GM19463 (cell line): ENCODE measurements around the gene CYP1A1.

Experiments
- ATAC-seq: cut with Tn5 transposase; IDR thresholded peaks from one replicate; pipeline ENCODE4 v1.9.1; 2021; ENCODE audit warnings: mild to moderate bottlenecking, moderate library complexity; ENCODE audit not compliant: unreplicated experiment

The CYP1A1 gene

DNA sequence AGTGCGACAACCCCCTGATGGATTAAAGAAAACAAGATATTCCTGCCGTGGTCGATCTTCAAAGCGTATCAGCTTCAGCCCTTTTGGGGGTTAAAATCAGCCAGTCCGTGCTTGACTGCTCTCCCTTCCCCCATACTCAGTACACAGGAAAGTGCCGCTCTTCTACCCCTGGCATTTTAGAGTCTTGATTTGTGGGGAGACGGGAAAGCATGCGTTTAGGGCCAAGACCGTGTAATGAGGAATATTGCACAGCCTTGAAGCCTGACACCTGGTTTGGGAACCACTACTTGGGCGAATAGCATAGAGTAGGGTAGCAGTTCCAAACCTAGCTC, 29.0 kb downstream of the CYP1A1 start:
- ATAC-seq: no peak

DNA sequence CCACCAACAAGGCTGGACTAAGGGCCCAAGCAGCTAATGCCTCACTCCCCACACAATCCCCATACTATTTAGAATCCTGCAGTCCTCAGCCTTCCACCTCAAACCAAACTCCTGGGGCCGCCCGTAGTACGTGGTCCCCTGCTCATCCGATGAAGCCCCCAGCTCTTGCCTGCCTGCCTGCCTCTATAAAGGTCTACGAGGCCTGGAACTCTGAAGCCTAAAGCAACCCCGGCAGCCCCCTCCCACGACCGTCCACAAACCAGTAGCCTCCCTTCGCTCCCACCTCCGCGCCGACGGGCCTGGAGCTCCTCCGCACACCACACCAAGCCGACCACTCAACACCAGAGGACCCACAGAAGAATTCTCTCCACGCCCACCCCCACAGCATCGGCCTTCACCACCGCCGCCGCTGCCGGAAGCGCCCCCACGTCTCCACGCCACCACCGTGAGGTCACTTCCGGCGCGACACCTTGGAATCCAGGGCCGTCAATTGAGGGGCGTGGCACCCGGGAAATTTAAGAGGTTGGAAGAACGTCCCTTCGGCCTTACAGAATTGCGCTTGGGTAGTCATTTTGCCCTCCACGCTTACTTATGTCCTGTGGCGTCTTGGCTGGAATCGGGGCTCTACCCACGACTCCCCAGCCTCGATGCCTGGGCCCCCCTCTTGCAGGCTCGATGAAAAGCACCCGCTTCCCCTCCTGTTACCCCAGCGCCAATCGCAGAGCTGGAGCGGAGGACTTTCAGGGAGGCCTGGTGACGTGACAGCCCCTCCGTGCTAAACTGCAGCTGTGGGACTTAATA, 29.5 kb downstream of the CYP1A1 start, which contains the start of gene EDC3:
TSS of gene EDC3 (minus strand) at position 428 of the 801 bp plus-strand sequence. CDS start 20,900 bp downstream, outside the sequence.
- ATAC-seq: peak; percentile 83

- ATAC-seq: no peak
Measured at GRCh38 chr15:74692327-74692726, 33.0 kb downstream of the CYP1A1 start.

DNA sequence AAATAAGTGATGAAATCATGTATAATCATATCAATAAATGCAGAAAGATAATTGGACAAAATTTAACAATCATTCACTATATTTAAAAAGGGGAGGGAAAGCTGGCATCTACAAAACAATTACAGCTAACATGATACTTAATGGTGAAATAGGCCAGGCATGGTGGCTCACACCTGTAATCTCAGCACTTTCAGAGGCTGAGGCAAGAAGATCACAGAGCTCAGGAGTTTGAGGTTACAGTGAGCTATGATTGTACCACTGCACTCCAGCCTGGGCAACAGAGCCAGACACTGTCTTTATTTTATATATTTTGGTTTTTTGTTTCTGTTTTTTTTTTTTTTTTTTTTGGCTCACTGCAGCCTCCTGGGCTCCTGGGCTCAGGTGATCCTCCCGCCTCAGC, 41.6 kb downstream of the CYP1A1 start:
- ATAC-seq: no peak

DNA sequence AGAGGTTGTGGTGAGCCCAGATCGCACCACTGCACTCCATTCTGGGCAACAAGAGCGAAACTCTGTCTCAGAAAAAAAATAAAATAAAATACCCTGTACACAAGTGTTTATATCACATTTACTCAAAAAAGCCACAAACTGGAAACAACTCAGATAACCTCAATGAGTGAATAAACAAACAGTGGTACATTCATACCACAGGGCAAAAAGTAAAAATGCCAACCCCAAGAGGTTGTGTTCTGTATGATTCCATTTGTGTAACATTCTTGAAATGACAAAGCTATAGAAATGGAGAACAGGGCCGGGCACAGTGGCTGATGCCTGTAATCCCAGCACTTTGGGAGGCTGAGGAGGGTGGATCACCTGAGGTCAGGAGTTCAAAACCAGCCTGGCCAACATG, 42.4 kb downstream of the CYP1A1 start:
- no peak for ATAC-seq

DNA sequence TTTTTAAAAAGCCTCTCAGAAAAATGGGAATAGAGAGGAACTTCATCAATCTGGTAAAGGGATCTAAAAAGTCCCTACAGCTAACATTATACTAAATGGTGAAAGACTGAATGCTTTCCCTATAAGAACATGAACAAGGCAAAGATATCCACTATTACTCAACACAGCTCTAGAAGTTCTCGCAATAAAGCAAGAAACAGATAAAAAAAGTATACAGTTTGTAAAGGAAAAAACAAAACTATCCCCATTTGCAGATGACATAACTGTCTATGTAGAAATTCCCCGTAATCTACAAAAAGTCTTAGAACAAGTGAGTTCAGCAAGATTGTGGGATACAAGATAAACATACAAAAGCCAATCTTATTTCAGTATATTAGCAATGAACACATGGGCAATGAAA, 44.9 kb downstream of the CYP1A1 start:
- ATAC-seq: no peak

DNA sequence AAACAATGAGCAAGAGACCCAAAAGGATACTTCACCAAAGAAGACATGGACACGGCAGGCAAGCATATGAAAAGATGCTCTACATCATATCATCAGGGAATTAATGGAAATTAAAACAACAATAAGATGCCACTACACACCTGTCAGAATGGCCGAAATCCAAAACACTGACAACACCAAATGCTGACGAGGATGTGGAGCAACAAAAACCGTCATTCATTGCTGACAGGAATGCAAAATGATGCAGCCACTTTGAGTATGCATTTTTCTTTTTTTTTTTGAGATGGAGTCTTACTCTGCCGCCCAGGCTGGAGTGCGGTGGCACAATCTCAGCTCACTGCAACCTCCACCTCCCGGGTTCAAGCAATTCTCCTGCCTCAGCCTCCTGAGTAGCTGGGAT, 48.5 kb downstream of the CYP1A1 start:
- no peak for ATAC-seq

GRCh38 chr15:74674161-74674560, 51.2 kb downstream of the CYP1A1 start:
- no peak for ATAC-seq

DNA sequence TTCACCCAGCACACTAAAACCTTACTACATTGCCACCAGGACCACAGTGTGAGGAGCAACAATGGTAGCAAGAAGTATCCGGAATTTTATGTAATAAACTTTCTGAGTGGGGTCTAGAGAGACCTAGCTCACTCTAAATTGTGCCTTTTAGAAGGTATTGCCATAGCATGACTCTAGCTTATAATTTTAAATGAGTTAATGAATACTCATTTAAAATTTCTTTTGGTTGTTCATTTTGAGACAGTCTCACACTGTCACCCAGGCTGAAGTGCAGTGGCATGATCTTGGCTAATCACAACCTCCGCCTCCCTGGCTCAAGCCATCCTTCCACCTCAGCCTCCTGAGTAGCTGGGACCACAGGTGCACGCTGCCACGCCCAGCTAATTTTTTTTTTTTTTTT, 55.7 kb downstream of the CYP1A1 start:
- no peak for ATAC-seq
